A204.1 (cell line): ENCODE data around the gene MCOLN3.

Experiments
- FAIRE-seq: peaks from 2 replicates; lab custom pipeline; 2012; peaks lifted over from hg19 to GRCh38; lab: Jason Lieb, UNC

The MCOLN3 gene, protein sequence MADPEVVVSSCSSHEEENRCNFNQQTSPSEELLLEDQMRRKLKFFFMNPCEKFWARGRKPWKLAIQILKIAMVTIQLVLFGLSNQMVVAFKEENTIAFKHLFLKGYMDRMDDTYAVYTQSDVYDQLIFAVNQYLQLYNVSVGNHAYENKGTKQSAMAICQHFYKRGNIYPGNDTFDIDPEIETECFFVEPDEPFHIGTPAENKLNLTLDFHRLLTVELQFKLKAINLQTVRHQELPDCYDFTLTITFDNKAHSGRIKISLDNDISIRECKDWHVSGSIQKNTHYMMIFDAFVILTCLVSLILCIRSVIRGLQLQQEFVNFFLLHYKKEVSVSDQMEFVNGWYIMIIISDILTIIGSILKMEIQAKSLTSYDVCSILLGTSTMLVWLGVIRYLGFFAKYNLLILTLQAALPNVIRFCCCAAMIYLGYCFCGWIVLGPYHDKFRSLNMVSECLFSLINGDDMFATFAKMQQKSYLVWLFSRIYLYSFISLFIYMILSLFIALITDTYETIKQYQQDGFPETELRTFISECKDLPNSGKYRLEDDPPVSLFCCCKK

DNA sequence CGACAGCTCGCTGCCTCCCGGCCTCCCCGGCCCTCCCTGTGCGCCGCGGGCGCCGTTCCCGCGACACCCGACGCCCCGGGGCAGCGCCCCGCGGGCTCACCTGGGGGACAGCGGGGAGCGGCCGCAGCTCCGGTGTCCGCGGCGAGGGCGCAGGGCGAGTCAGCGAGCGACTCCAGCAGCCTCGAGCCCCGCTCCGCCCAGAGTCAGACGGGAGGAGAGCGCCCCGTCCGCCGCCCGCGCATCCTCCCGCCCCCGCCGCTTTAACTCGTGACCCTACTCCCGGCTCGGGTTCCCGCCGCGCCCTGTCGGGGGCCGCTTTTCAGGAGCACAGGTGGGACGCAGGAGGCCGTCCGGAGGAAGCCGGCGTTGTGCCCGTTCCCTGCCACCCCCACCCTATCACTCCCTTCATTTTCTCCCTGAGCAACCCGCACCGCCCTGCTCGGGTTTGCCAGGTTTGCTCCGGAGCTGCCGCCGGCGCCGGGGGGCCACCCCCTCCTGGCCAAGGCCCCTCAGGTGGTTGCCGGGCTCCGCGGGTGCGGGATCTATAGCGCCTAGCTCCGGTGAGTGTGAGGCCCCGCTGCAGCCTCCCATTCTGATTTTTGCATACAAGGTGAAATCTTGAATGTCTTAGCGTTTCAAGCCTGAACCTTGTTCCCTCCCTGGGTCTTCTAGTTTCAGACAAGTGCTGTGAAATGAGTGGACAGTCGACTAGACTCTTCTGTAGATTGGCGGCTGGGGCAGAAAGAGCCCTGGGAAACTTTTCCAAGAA, at the start of gene MCOLN3:
TSS of gene MCOLN3 (minus strand) at position 205 of the 769 bp plus-strand sequence. CDS start 3,140 bp downstream, outside the sequence.
- no peak for FAIRE-seq

- no peak for FAIRE-seq
These were observed 45.3 kb upstream of the MCOLN3 start for GRCh38 chr1:85093644-85094043.

DNA sequence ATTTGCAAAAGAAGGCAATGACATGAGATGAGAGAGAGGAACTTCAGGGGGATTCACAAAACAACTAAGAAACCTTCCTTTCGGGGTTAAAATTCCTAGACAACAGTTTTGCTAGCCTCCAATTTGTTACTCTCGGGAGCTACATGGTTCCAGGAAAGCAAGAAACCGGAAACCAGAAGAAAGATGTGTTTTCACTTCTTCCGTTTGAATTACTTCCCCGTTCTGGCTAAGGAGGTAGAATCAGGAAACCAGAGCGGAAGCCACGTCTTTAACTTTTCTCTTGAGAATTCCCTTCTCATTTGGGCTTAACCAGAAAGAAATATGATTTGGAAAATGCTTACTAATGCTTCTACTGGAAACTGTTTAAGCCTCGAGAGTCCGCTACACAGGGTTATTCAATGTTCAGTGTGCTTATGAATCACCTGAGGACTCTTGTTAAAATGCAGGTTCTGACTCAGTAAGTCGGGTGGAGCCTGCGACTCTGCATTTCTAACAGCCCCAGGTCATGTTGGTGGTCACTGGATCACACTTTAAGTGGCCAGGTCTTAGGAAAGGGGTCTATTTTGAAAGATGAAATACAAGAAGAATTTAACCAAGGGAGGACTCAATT, 43.5 kb upstream of the MCOLN3 start:
- FAIRE-seq, result no peak

GRCh38 chr1:85090225-85090624, 41.9 kb upstream of the MCOLN3 start:
- no peak for FAIRE-seq

- no peak for FAIRE-seq
These were observed 40.9 kb upstream of the MCOLN3 start for GRCh38 chr1:85089203-85089602.

DNA sequence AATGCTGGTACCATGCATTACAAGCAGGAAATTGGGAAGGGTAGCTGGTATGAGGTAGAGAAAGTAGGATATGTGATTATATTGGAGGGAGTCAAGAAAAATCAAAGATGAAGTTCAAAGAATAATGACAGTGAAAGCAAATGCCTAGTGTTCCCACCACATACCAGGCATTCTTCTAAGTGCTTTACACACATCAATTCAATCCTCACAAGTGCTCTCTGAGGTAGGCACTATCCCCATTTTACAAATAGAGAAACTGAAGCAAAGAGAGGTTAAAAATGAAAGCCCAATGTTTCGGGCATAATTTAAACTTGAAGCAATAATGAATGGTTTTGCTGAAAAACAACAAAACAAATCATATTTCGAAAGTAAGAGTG, 40.1 kb upstream of the MCOLN3 start:
- no peak for FAIRE-seq

DNA sequence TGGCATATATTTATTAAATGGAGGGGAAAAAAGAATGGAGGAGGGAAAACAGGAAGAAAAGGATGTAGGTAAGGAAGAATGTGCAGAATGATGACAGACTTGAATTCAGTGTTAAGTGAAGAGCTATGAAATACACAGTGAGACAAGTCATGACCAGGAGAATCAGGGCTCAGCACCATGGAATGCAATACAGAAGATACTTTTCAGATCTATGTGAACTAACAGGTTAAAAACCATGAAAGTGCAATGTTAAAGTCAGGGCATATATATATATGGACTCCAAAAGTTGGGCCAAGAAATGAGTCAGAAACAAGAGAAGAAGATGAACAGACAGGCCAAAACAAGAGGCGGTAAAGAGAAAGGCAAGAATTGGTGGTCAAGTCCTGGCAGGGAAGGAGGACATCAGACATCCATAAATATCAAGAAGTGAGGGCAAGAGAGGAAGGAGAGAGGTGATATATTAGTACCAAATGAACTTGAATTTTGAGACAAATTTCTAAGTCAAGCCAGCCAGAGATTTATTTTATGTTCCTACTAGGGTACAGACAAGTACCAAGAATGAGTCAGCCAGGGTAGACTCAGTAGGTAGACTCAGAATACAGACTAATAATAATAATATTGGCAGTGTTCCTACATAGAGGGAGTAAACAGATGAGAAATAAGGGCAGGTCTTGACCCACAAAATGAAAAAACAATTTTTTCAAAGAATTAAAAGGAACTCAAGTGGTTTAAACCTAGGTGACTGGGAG, 39.5 kb upstream of the MCOLN3 start:
- no peak for FAIRE-seq

DNA sequence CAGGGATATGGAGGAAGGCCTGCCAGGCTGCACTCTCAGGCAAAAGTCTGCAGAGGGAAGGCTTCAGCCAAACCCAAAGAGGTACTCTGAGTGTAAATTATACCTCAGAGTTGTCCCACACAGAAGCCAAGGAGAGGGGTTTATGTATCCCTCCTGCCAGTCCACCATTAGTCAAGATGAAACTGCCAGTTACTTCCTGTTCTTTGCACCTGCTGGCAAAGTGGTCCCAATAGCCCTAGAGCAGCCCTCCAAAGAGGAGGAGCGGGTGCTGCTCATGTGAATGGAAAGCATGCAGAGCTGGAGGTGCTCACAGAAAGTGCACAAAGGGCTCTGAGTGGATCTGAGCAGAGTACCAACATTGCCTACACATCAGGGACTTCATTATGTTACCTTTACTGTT, 37.1 kb upstream of the MCOLN3 start:
- no peak for FAIRE-seq

GRCh38 chr1:85078903-85079302, 30.6 kb upstream of the MCOLN3 start:
- FAIRE-seq, result no peak

DNA sequence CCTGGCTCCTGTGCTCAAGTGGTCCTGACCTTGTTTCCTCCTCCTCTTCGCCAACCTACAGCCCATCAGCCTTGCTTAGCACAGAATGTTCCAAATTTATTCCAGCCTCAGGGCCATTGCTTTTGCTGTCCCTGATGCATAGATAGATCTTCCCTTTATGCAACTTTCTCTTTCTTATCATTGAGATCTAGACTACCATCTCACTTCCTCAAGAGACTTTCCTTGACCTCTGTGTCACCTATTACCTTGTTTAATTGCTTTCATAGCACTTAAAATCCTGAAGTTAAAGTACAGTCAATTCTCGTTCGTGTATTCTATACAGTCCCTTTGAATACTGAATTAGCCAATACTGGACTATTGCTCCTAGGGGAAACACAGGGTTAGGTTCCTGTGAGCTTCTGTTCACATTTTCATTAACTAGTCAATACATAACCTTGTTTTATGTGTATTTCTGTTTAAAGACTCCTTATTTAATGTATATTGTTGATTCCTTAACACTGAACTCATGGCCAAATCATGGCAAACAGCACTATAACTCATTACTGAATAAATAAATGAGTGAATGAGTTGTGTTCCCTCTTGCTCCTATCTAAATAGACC, 26.2 kb upstream of the MCOLN3 start:
- no peak for FAIRE-seq

DNA sequence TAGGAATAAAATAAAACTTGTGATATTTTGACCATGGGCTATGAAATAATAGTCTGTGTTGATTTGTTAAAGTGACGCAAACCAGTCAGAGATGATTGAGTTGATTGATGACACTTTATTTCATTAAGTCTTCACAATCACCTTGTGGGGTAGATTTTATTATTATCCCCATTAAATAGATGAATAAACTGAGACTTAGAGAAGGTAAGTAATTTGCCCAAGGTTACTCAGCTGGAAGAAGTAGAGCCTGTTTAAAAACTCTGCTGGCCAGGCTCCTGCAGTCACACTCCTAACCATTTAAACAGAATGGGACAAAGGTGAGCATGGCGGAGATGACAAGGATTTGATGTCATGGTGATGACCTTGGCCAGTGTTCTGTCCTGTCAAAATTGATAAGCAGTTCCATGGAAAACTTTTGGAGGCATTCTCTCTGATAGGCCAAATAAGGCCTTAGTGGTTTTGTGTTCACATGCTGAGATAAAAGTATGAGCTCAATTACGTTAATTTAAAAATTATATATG, 22.7 kb upstream of the MCOLN3 start:
- no peak for FAIRE-seq

DNA sequence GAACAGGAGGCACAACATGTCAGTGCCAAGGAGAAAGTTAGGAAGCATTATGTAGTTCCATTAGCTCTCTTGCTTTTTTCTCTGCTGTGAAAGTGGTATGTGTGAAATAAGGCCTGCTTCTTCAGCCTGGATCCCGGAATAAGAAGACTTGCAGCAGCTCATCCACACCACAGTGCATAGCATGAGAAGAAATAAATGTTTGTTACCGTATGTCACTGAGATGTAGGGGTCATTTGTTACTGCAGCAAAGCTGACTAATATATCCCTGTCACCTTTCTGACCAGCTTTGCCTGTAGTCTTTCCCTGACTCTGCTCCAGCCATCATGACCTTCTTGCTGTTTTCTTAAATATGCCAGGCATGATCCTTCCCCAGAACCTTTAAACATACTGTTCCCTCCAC, 20.5 kb upstream of the MCOLN3 start:
- no peak for FAIRE-seq

GRCh38 chr1:85065550-85065949, 17.2 kb upstream of the MCOLN3 start:
- FAIRE-seq, result no peak

- no peak for FAIRE-seq
These were observed 14.2 kb upstream of the MCOLN3 start for GRCh38 chr1:85062425-85063026.

- FAIRE-seq, result peak; percentile 98
These were observed 13.6 kb upstream of the MCOLN3 start for GRCh38 chr1:85061711-85062424.

- FAIRE-seq, result no peak
These were observed 11.7 kb upstream of the MCOLN3 start for GRCh38 chr1:85060038-85060437.

- no peak for FAIRE-seq
These were observed 11.3 kb upstream of the MCOLN3 start for GRCh38 chr1:85059563-85059962.

- no peak for FAIRE-seq
These were observed 10.5 kb upstream of the MCOLN3 start for GRCh38 chr1:85058786-85059185.

DNA sequence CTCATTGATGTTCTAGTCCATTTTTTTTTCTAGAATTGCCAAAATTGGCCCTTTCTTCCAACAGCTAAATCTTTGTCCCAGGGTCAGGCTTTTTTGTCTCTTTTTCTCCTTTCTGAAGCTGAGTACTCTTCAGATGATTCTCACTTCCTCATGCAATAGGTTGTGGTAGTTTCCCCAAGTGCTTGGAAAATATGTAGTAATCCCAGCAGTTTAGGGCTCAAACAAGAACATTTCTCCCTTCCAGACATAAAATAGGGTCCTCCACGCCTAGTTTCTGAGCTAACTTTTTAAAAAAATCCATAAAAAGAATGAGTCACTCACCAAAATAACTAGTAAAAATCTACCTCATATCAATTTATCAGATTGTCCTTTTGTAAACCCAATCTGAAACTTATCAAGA, 10.0 kb upstream of the MCOLN3 start:
- no peak for FAIRE-seq

DNA sequence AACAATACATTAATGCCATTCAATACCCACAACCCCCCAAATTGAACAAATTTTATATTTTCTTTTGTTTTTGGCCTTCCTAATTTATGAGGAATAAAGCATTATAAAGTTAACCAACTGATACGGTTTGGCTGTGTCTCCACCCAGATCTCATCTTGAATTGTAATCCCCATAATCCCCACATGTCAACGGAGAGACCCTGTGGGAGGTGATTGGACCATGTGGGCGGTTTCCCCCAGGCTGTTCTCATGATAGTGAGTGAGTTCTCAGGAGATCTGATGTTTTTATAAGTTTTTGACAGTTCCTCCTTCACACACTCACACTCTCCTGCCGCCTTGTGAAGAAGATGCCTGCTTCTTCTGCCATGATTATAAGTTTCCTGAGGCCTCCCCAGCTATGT, 6.4 kb upstream of the MCOLN3 start:
- FAIRE-seq, result no peak
